K562 (cell line): ENCODE data around the gene ZNF202. TPM values are rescaled to one million over a fixed set of nuclear protein-coding genes. Genes with fewer than 3 reads are reported as not detected.
A peak's percentile ranks its signal among the peaks of the same experiment; 100 is the strongest.

Experiments used
- ARID2 ChIP-seq: fragments of 450-650 bp; IDR thresholded peaks from 2 replicates; pipeline ENCODE4 v1.6.1; 2017; ENCODE audit warnings: antibody characterized with exemption, mild to moderate bottlenecking
- BDP1 ChIP-seq: IDR thresholded peaks from 3 replicates; pipeline ENCODE4 v1.6.1; 2011; ENCODE audit not compliant: insufficient read length, insufficient read depth
- CBX2 ChIP-seq: fragments of 200-600 bp; sonication (generic); IDR thresholded peaks from one replicate; pipeline ENCODE4 v1.6.1; 2012; ENCODE audit warnings: mild to moderate bottlenecking, low read length, inconsistent platforms; ENCODE audit not compliant: insufficient read depth, poor library complexity, severe bottlenecking
- CXXC5 ChIP-seq: fragments of 250-450 bp; sonication (Bioruptor Pico); IDR thresholded peaks from 2 replicates; pipeline ENCODE4 v1.8.0; 2022; ENCODE audit warnings: inconsistent platforms, mild to moderate bottlenecking, moderate library complexity
- EZH2 ChIP-seq: IDR thresholded peaks from 2 replicates; pipeline ENCODE4 v1.6.1; 2012; ENCODE audit warnings: low read depth, mild to moderate bottlenecking, inconsistent platforms, low read length, borderline replicate concordance
- GABPB1 ChIP-seq: sonication (generic); formaldehyde crosslinking; IDR thresholded peaks from 2 replicates; pipeline ENCODE4 v1.8.0; 2022; ENCODE audit warnings: mild to moderate bottlenecking, missing genetic modification reagents
- ILK ChIP-seq: fragments of 450-650 bp; IDR thresholded peaks from 2 replicates; pipeline ENCODE4 v1.6.1; 2016; ENCODE audit warnings: missing genetic modification characterization, low read depth, mild to moderate bottlenecking, missing compliant biosample characterization, moderate library complexity, borderline replicate concordance
- KAT2B ChIP-seq: IDR thresholded peaks from one replicate; pipeline ENCODE4 v1.6.1; 2012; ENCODE audit warnings: low read depth, mild to moderate bottlenecking, control low read depth, inconsistent platforms, low read length, moderate library complexity
- MECOM ChIP-seq: fragments of 250-450 bp; sonication (Bioruptor Pico); IDR thresholded peaks from 2 replicates; pipeline ENCODE4 v1.8.0; 2022; ENCODE audit warnings: inconsistent platforms
- NEUROD1 ChIP-seq: fragments of 150-350 bp; IDR thresholded peaks from 2 replicates; pipeline ENCODE4 v1.6.1; 2014; ENCODE audit warnings: borderline replicate concordance, low read length, low read depth; ENCODE audit not compliant: partially characterized antibody
- PRMT5 ChIP-seq: sonication (generic); formaldehyde crosslinking; IDR thresholded peaks from 2 replicates; pipeline ENCODE4 v1.5.0; 2020; ENCODE audit warnings: missing genetic modification reagents
- RBM17 ChIP-seq: fragments of 200-400 bp; formaldehyde crosslinking; IDR thresholded peaks from 2 replicates; pipeline ENCODE4 v1.6.1; 2017; ENCODE audit warnings: low read depth, mild to moderate bottlenecking, low read length, borderline replicate concordance
- SETDB1 ChIP-seq: IDR thresholded peaks from one replicate; pipeline ENCODE4 v1.6.1; 2012; ENCODE audit warnings: low read length, control low read depth, inconsistent platforms
- TAF15 ChIP-seq: fragments of 200-400 bp; formaldehyde crosslinking; IDR thresholded peaks from 2 replicates; pipeline ENCODE4 v1.6.1; 2017; ENCODE audit warnings: mild to moderate bottlenecking, low read depth, low read length, moderate library complexity
- TSHZ1 ChIP-seq: fragments of 250-450 bp; sonication (Bioruptor Pico); IDR thresholded peaks from 2 replicates; pipeline ENCODE4 v1.4.0; 2020; ENCODE audit warnings: mild to moderate bottlenecking, moderate library complexity
- YBX1 ChIP-seq: fragments of 450-650 bp; IDR thresholded peaks from 2 replicates; pipeline ENCODE4 v1.7.1; 2016; ENCODE audit warnings: mild to moderate bottlenecking
- ZNF644 ChIP-seq: fragments of 200-800 bp; sonication (Bioruptor generic); IDR thresholded peaks from 2 replicates; pipeline ENCODE4 v1.6.1; 2016; ENCODE audit warnings: low read depth, missing genetic modification characterization, missing compliant biosample characterization
- ZNF785 ChIP-seq: fragments of 250-450 bp; sonication (Bioruptor Pico); IDR thresholded peaks from 2 replicates; pipeline ENCODE4 v1.4.0; 2020; ENCODE audit warnings: mild to moderate bottlenecking
- polyA plus RNA-seq, 8 experiments: library from polyadenylated mRNA; depleted of rRNA in 4 of 8; stranded (reverse) in 5 of 8; unstranded in 3 of 8; fragments of >200 nt; fragmentation: Nextera tagmentation in 2 of 8; fragmentation: Illumina TruSeq in 1 of 8; extraction: Ambion mirVana in 2 of 8; extraction: Trizol in 1 of 8; gene quantifications; 2 replicates each; pipeline versions ENCODE4 v1.2.1 to v1.2.3, GENCODE V29; 2011 to 2014; ENCODE audit warnings: inconsistent platforms in 1 of 8, missing spikeins in 1 of 8
- total RNA-seq, 7 experiments: library from RNA; depleted of rRNA in 6 of 7; stranded (reverse); fragments of >200 nt in 6 of 7; fragmentation: Illumina TruSeq in 2 of 7; extraction: Trizol in 2 of 7; gene quantifications; 2 replicates each; pipeline versions ENCODE4 v1.2.1 to v1.2.3, GENCODE V29; 2011 to 2021; ENCODE audit warnings: low replicate concordance in 1 of 7
- TF ChIP-seq, protein P1 (sequence below): fragments of 250-450 bp; sonication (Bioruptor Pico); IDR thresholded peaks from 2 replicates; pipeline ENCODE4 v1.5.0; 2021
- TF ChIP-seq, protein P2 (sequence below): sonication (generic); formaldehyde crosslinking; IDR thresholded peaks from 2 replicates; pipeline ENCODE4 v1.9.0; 2022; ENCODE audit warnings: mild to moderate bottlenecking, missing genetic modification reagents
- TF ChIP-seq, protein P3 (sequence below): fragments of 450-650 bp; formaldehyde crosslinking; IDR thresholded peaks from 2 replicates; pipeline ENCODE4 v1.4.0; 2020; ENCODE audit warnings: mild to moderate bottlenecking, mixed read lengths

ZNF202 gene
- total and polyA plus RNA-seq, 9 of the 15 experiments (the other 6 are each of a cell fraction or from before 2014, with no cell fraction given), result 2.3 to 18.7 (median 12.7) TPM

DNA sequence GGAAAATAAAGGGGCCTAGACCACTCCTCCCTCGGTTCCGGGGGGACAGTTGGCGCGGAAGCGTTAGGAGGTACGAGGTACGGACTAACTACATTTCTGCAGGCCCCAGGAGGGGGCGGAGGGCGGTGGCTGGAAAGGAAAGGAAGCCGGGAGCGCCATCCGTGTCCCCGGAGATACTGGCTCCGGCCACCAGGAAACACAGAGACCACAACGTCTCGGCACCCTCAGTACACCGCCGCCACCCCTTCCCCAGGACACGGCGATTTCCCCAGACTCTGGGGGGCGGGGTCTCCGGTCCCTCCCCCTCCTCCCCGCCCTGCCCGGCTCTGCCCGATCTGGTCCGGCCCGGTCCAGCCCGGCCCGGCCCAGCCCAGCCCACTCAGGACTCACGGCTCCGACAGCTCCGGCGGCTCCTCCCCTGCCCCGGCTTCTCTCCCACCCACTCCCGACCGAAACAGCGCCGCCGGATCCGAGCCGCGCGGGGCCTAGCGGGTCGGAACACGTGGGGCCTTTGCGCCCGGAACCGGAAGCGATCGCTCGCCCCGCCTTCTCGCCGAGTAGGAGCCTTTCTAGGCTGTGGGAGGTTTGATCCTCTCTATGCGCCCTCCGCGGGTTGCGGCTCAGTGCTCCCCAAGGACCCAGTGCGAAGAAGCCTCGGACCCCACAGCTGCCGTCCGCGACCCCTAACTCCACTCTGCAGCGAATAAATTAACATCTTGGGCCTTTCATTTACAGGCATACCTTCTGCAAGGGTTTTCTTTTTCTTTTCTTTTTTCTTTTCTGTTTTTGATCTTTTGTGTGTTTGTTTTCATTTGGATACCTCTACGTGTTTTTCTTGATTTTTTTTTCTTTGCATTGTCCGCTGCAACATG is at the start of gene ZNF202 (continued):
- TF ChIP-seq, protein P1, sequence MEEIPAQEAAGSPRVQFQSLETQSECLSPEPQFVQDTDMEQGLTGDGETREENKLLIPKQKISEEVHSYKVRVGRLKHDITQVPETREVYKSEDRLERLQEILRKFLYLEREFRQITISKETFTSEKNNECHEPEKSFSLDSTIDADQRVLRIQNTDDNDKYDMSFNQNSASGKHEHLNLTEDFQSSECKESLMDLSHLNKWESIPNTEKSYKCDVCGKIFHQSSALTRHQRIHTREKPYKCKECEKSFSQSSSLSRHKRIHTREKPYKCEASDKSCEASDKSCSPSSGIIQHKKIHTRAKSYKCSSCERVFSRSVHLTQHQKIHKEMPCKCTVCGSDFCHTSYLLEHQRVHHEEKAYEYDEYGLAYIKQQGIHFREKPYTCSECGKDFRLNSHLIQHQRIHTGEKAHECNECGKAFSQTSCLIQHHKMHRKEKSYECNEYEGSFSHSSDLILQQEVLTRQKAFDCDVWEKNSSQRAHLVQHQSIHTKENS (CRISPR knock-in tag), result no peak
- TF ChIP-seq YBX1, result no peak
- TF ChIP-seq EZH2, result no peak
- TF ChIP-seq GABPB1 (CRISPR knock-in tag), result peak; percentile 95
- no peak for TF ChIP-seq ILK
- no peak for TF ChIP-seq TSHZ1
- no peak for TF ChIP-seq ARID2
- TF ChIP-seq ZNF785 (CRISPR knock-in tag), result no peak
- TF ChIP-seq RBM17, result no peak
- TF ChIP-seq ZNF644 (tag), result 0 out of 2 replicates have a peak, but pooled peaks have one; percentile 34
- no peak for TF ChIP-seq CBX2
- no peak for TF ChIP-seq PRMT5 (CRISPR knock-in tag)
- TF ChIP-seq CXXC5 (CRISPR knock-in tag), result peak; percentile 52
- no peak for TF ChIP-seq BDP1
- TF ChIP-seq TAF15, result no peak
- TF ChIP-seq MECOM (CRISPR knock-in tag), result no peak
- TF ChIP-seq, protein P2, sequence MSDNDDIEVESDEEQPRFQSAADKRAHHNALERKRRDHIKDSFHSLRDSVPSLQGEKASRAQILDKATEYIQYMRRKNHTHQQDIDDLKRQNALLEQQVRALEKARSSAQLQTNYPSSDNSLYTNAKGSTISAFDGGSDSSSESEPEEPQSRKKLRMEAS (CRISPR knock-in tag), result peak; percentile 91
- no peak for TF ChIP-seq NEUROD1
- TF ChIP-seq, protein P3, sequence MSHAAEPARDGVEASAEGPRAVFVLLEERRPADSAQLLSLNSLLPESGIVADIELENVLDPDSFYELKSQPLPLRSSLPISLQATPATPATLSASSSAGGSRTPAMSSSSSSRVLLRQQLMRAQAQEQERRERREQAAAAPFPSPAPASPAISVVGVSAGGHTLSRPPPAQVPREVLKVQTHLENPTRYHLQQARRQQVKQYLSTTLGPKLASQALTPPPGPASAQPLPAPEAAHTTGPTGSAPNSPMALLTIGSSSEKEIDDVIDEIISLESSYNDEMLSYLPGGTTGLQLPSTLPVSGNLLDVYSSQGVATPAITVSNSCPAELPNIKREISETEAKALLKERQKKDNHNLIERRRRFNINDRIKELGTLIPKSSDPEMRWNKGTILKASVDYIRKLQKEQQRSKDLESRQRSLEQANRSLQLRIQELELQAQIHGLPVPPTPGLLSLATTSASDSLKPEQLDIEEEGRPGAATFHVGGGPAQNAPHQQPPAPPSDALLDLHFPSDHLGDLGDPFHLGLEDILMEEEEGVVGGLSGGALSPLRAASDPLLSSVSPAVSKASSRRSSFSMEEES (CRISPR knock-in tag), result 0 out of 2 replicates have a peak, but pooled peaks have one; percentile 3
- TF ChIP-seq KAT2B, result no peak
- no peak for TF ChIP-seq SETDB1
